ENCODE data around the gene MMP25.

GRCh38 chr16:3012246-3012645 lies 34.1 kb upstream of the MMP25 start:
- TF ChIP-seq ZNF274 (IDR thresholded peaks at IDR 0.05; ENCODE audit: low read depth, low read length), result no peak
- no peak for TF ChIP-seq YY1 (IDR thresholded peaks at IDR 0.05; ENCODE audit: insufficient read depth, insufficient read length)
